ENCODE measurements around the gene CCDC38. TPM values are rescaled to one million over a fixed set of nuclear protein-coding genes. Genes with fewer than 3 reads are reported as not detected.

CCDC38 gene
- total and polyA plus RNA-seq, 4 experiments from 2014 or later = 0.09 to 1.0 (median 0.23) TPM; not detected in 1

GRCh38 chr12:95820096-95820703 lies 122.2 kb downstream of the CCDC38 start:
- H3K9me3 Mint-ChIP-seq = no peaks in the 10 kb centered on the region
- ChIA-PET CTCF (ENCODE audit: partially characterized antibody) (no interaction called here), POLR2A (ENCODE audit: partially characterized antibody) (no interaction called here)
- Histone ChIP-seq H3K4me3 (ENCODE audit: low read length in 2 of 2) (no peak overlapping the region), H3K27me3 (ENCODE audit: insufficient read depth, low read length) (no peaks in the 10 kb centered on the region), H3K9me3 (ENCODE audit: control insufficient read depth in 1 of 2, low read length in 2 of 2) (no peaks in the 10 kb centered on the region), H3K36me3 (ENCODE audit: insufficient read depth, low read length) (no peaks in the 10 kb centered on the region), H3K27ac (ENCODE audit: low read depth, low read length) (no peak overlapping the region), H3K4me1 (ENCODE audit: insufficient read depth, low read length) (no peaks in the 10 kb centered on the region)
- H3K4me3 Mint-ChIP-seq = no peak overlapping the region
- DNase-seq = no peak
- no peak overlapping the region for H3K27ac Mint-ChIP-seq
- H3K4me1 Mint-ChIP-seq = no peaks in the 10 kb centered on the region
- intact Hi-C loops (cut with micrococcal nuclease) = loop anchor here (1.0 kb wide), 1 partner anchor 178 kb away; no protein-coding TSS in a partner anchor
- no peaks in the 10 kb centered on the region for H3K36me3 Mint-ChIP-seq
- peaks cover 10 to 21% of the 10 kb centered on the region in 2 donors for H3K27me3 Mint-ChIP-seq

Other genes starting within 250 kb of the CCDC38 start
- 1 to 10 TPM; 2.0 to 2.4 TPM for gene NTN4, start 151.8 kb downstream of the CCDC38 start, total RNA-seq
- gene NTN4, start 151.8 kb downstream of the CCDC38 start, polyA plus RNA-seq = 1 to 10 TPM; 5.2 to 5.5 TPM
- gene SNRPF, start 83.7 kb downstream of the CCDC38 start, total RNA-seq = 10 to 100 TPM; 16.7 to 19.5 TPM
- gene SNRPF, start 83.7 kb downstream of the CCDC38 start, polyA plus RNA-seq = 10 to 100 TPM; 42.9 to 60.5 TPM
- 1 to 10 TPM; 1.8 to 2.3 TPM for gene AMDHD1, start 717 bp upstream of the CCDC38 start, total RNA-seq
- under 1 TPM in 1 of 2 donors, not detected in 1; 0.29 TPM for gene AMDHD1, start 717 bp upstream of the CCDC38 start, polyA plus RNA-seq
- gene HAL, start 53.7 kb upstream of the CCDC38 start, total RNA-seq = 1 to 10 TPM; 1.7 to 2.0 TPM
- gene HAL, start 53.7 kb upstream of the CCDC38 start, polyA plus RNA-seq = not detected
- 10 to 100 TPM; 57.7 to 58.2 TPM for gene LTA4H, start 93.0 kb upstream of the CCDC38 start, total RNA-seq
- gene LTA4H, start 93.0 kb upstream of the CCDC38 start, polyA plus RNA-seq = 10 to 100 TPM; 59.3 to 77.6 TPM